Measurements from ENCODE around the gene SMARCA4. TPM values are rescaled to one million over a fixed set of nuclear protein-coding genes. Genes with fewer than 3 reads are reported as not detected.

SMARCA4 gene
- total RNA-seq, 1 experiment from 2014 or later, result 261 TPM

DNA sequence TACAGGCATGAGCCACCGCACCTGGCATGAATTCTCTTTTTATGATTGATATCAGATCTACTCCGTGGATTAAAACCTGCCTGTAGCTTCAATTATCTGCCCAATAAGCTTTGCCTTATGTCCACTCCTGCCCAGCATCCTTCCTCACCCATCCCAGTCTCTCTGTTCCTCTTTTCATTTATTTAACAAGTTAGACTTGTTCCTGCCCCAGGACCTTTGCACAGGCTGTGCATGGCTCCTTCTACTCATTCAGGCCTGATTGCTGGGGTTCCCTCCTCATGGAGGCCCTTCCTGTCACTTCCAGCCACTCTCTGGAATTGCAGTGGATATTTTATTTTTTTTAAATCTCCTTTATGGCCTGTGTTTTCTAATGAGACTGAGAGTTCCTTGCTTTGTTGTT lies 27.6 kb downstream of the SMARCA4 start:
- no CpG with 5 or more reads among the region's 2 CpGs for WGBS (ENCODE audit: extremely low coverage, insufficient read length, low lambda C conversion rate)

More for the DNA sequence above, 27.6 kb downstream of the SMARCA4 start:
- Histone ChIP-seq H2BK120ac (ENCODE audit: low read depth, low read length, poor library complexity, severe bottlenecking) (no peak overlapping the region), H3T11ph (ENCODE audit: low read length) (no peak overlapping the region), H4K91ac (ENCODE audit: insufficient read length, low read depth, low read length) (no peak overlapping the region), H3K4me1 (ENCODE audit: insufficient read depth, low read length) (no peaks in the 10 kb centered on the region), H3K9ac (ENCODE audit: extremely low read depth, insufficient read length, low read length) (no peak overlapping the region), H3K27me3 (ENCODE audit: insufficient read depth, low read length) (no peaks in the 10 kb centered on the region), H3K79me2 (ENCODE audit: insufficient read depth, low read length) (peaks cover 3% of the 10 kb centered on the region; the same call in 1 of the 2 replicates), H2BK5ac (ENCODE audit: insufficient read length, low read length) (no peak overlapping the region), H2BK15ac (ENCODE audit: low read depth, low read length) (no peak overlapping the region), H3K23me2 (ENCODE audit: insufficient read length, low read depth, low read length, poor library complexity, severe bottlenecking) (no peaks in the 10 kb centered on the region), H3K23ac (ENCODE audit: insufficient read length, low read depth, low read length) (no peak overlapping the region), H3K79me1 (ENCODE audit: insufficient read depth, low read depth, low read length, poor library complexity, severe bottlenecking) (peaks cover 10% of the 10 kb centered on the region), H3K9me3 (ENCODE audit: control insufficient read depth, low read depth, low read length) (no peaks in the 10 kb centered on the region), H2AK5ac (ENCODE audit: insufficient read length, low read length) (no peak overlapping the region), H3K18ac (ENCODE audit: insufficient read length, low read depth, low read length) (no peak overlapping the region), H4K5ac (ENCODE audit: insufficient read length, low read depth, low read length) (no peak overlapping the region), H2BK12ac (ENCODE audit: insufficient read length, low read depth, low read length) (no peak overlapping the region), H3K14ac (ENCODE audit: insufficient read depth, low read length) (no peak overlapping the region), H2AFZ (ENCODE audit: low read length) (no peak overlapping the region), H4K20me1 (ENCODE audit: control insufficient read depth, insufficient read depth, insufficient read length) (no peaks in the 10 kb centered on the region), H3K4me2 (ENCODE audit: insufficient read depth, insufficient read length, low read length) (no peak overlapping the region), H2BK20ac (ENCODE audit: low read depth, low read length, poor library complexity, severe bottlenecking) (no peak overlapping the region), H4K8ac (replicated peaks; ENCODE audit: insufficient read length, low read depth, low read length) (no peak overlapping the region), H3K56ac (ENCODE audit: insufficient read length, low read depth, low read length) (no peak overlapping the region), H3K27ac (ENCODE audit: insufficient read length, low read depth, low read length) (no peak overlapping the region), H3K4ac (ENCODE audit: low read depth, low read length) (no peak overlapping the region)
- no peak for TF ChIP-seq CTCF (conservative IDR thresholded peaks at IDR 0.05)
- no peak for DNase-seq
- H3K9me3 Mint-ChIP-seq, result no peaks in the 10 kb centered on the region
- H3K36me3 Mint-ChIP-seq (ENCODE audit: insufficient read depth in 1 of 3, low read depth in 3 of 3), result peaks cover 43 to 73% (median 69%) of the 10 kb centered on the region in 3 experiments; a peak in 6 of 7 replicates
- peak overlapping the region in 1 of 3 experiments; percentile 7; a peak in 1 of 7 replicates for H3K27ac Mint-ChIP-seq
- no peaks in the 10 kb centered on the region for H3K27me3 Mint-ChIP-seq (ENCODE audit: low read depth)
- no peaks in the 10 kb centered on the region for H3K4me1 Mint-ChIP-seq
- H3K4me3 Mint-ChIP-seq, result no peak overlapping the region
